Skeletal muscle tissue (tissue), 4 donors: Measurements from ENCODE around the gene TXNL4A. TPM values are rescaled to one million over a fixed set of nuclear protein-coding genes. Genes with fewer than 3 reads are reported as not detected.
A peak's percentile ranks its signal among the peaks of the same experiment; 100 is the strongest.

Experiments used
- H3K27ac ChIP-seq: one replicate; pipeline ENCODE4 v1.7.0; 2013; ENCODE audit warnings: mild to moderate bottlenecking, low read depth, low read length, inconsistent platforms
- H3K27me3 ChIP-seq, 3 donors: one replicate each; pipeline ENCODE4 v1.7.0; 2013; ENCODE audit warnings: low read length in 3 of 3; ENCODE audit not compliant: control insufficient read depth in 3 of 3, insufficient read depth in 3 of 3
- H3K36me3 ChIP-seq, 3 donors: one replicate each; pipeline ENCODE4 v1.7.0; 2013; ENCODE audit warnings: low read length in 3 of 3; ENCODE audit not compliant: control insufficient read depth in 3 of 3, insufficient read depth in 3 of 3
- H3K4me1 ChIP-seq, 3 donors: one replicate each; pipeline ENCODE4 v1.7.0; 2013; ENCODE audit warnings: low read length in 3 of 3, mild to moderate bottlenecking in 3 of 3; ENCODE audit not compliant: control insufficient read depth in 3 of 3, insufficient read depth in 3 of 3
- H3K4me3 ChIP-seq, 3 donors: one replicate each; pipeline ENCODE4 v1.7.0; 2013; ENCODE audit warnings: low read length in 3 of 3
- H3K9ac ChIP-seq, 3 donors: one replicate each; pipeline ENCODE4 v1.7.0; 2013; ENCODE audit warnings: low read length in 3 of 3, mild to moderate bottlenecking in 3 of 3, moderate library complexity in 2 of 3, low read depth in 1 of 3
- H3K9me3 ChIP-seq, 3 donors: one replicate each; pipeline ENCODE4 v1.7.0; 2013; ENCODE audit warnings: low read length in 3 of 3; ENCODE audit not compliant: control insufficient read depth in 3 of 3
- total RNA-seq: library from RNA; depleted of rRNA; stranded (reverse); fragments of >200 nt; gene quantifications from one replicate; pipeline ENCODE4 v1.2.3, GENCODE V29; 2014
- donor health status: Osteomylitis.

TXNL4A gene
- total RNA-seq, 1 donor from 2014 or later, result 30.8 TPM

- peaks cover 35 to 40% (median 36%) of the 10 kb centered on the region in 3 donors for H3K4me1 ChIP-seq
- H3K27ac ChIP-seq, result peak within 1 kb of the TSS; percentile 44
- no peaks in the 10 kb centered on the region for H3K27me3 ChIP-seq
- H3K9me3 ChIP-seq, result no peaks in the 10 kb centered on the region
- H3K9ac ChIP-seq, result peak within 1 kb of the TSS; percentile 76 to 84 (median 77)
- H3K36me3 ChIP-seq, result peaks cover 5 to 9% (median 6%) of the 10 kb centered on the region in 3 donors
- peak within 1 kb of the TSS; percentile 85 to 88 (median 87) for H3K4me3 ChIP-seq
Measured at GRCh38 chr18:79951545-79952455, 36.6 kb downstream of the TXNL4A start, which contains the start of gene SLC66A2. Gene SLC66A2, minus strand, starts transcription at chr18:79951653. Its CDS starts 727 bp downstream, at chr18:79950926.

- Histone ChIP-seq H3K9ac (peak overlapping the region; percentile 76 to 84 (median 77)), H3K36me3 (peaks cover 7 to 9% (median 9%) of the 10 kb centered on the region in 3 donors), H3K4me3 (peak overlapping the region; percentile 85 to 88 (median 87)), H3K27ac (peak overlapping the region; percentile 44), H3K27me3 (no peaks in the 10 kb centered on the region), H3K9me3 (no peaks in the 10 kb centered on the region), H3K4me1 (peaks cover 36 to 47% (median 39%) of the 10 kb centered on the region in 3 donors)
Measured at GRCh38 chr18:79950515-79951341, 37.6 kb downstream of the TXNL4A start.

GRCh38 chr18:79949697-79950487 lies 38.5 kb downstream of the TXNL4A start:
- Histone ChIP-seq H3K4me3 (peak overlapping the region; percentile 85 to 88 (median 87)), H3K4me1 (peaks cover 45 to 56% (median 47%) of the 10 kb centered on the region in 3 donors), H3K27ac (no peak overlapping the region), H3K9me3 (no peaks in the 10 kb centered on the region), H3K36me3 (peaks cover 8 to 9% (median 9%) of the 10 kb centered on the region in 3 donors), H3K9ac (peak overlapping the region; percentile 76 to 84 (median 77)), H3K27me3 (no peaks in the 10 kb centered on the region)

GRCh38 chr18:79948719-79949411 lies 39.5 kb downstream of the TXNL4A start:
- Histone ChIP-seq H3K27ac (no peak overlapping the region), H3K4me3 (no peak overlapping the region), H3K27me3 (no peaks in the 10 kb centered on the region), H3K4me1 (peaks cover 50 to 63% (median 53%) of the 10 kb centered on the region in 3 donors), H3K9ac (peak overlapping the region in 1 of 3 donors; percentile 25), H3K9me3 (no peaks in the 10 kb centered on the region), H3K36me3 (peaks cover 8 to 9% (median 9%) of the 10 kb centered on the region in 3 donors)

- Histone ChIP-seq H3K36me3 (peaks cover 8 to 13% (median 9%) of the 10 kb centered on the region in 3 donors), H3K27ac (no peak overlapping the region), H3K27me3 (no peaks in the 10 kb centered on the region), H3K4me1 (peaks cover 50 to 66% (median 53%) of the 10 kb centered on the region in 3 donors), H3K9ac (peak overlapping the region in 1 of 3 donors; percentile 16), H3K9me3 (no peaks in the 10 kb centered on the region), H3K4me3 (peak overlapping the region in 1 of 3 donors; percentile 13)
Measured at GRCh38 chr18:79947881-79948610, 40.3 kb downstream of the TXNL4A start.

- no peak overlapping the region for H3K27ac ChIP-seq
- no peaks in the 10 kb centered on the region for H3K27me3 ChIP-seq
- no peak overlapping the region for H3K4me3 ChIP-seq
- H3K4me1 ChIP-seq, result peaks cover 50 to 71% (median 53%) of the 10 kb centered on the region in 3 donors
- H3K36me3 ChIP-seq, result peaks cover 16 to 21% (median 16%) of the 10 kb centered on the region in 3 donors
- no peaks in the 10 kb centered on the region for H3K9me3 ChIP-seq
- H3K9ac ChIP-seq, result peak overlapping the region in 1 of 3 donors; percentile 41
Measured at GRCh38 chr18:79947054-79947755, 41.2 kb downstream of the TXNL4A start.

GRCh38 chr18:79945118-79946042 lies 43.0 kb downstream of the TXNL4A start:
- peaks cover 53 to 82% (median 54%) of the 10 kb centered on the region in 3 donors for H3K4me1 ChIP-seq
- peaks cover 23 to 31% (median 29%) of the 10 kb centered on the region in 3 donors for H3K36me3 ChIP-seq
- peak overlapping the region in 2 of 3 donors; percentile 65 to 71 for H3K9ac ChIP-seq
- no peaks in the 10 kb centered on the region for H3K27me3 ChIP-seq
- H3K4me3 ChIP-seq, result no peak overlapping the region
- H3K27ac ChIP-seq, result no peak overlapping the region
- no peaks in the 10 kb centered on the region for H3K9me3 ChIP-seq
